Left lung (tissue), 10 donors: Measurements from ENCODE around the gene ELF4. TPM values are rescaled to one million over a fixed set of nuclear protein-coding genes. Genes with fewer than 3 reads are reported as not detected.

ENCODE experiments used
- ATAC-seq: fragments of 200-7000 bp; cut with Tn5 transposase; one replicate; pipeline ENCODE4 v1.9.1; 2020; ENCODE audit warnings: moderate library complexity
- DNase-seq, 4 donors: peaks; one replicate each; pipeline ENCODE4 v3.0.0-alpha.2; 2013 to 2020
- H3K27ac ChIP-seq, 2 donors: fragments of 200-600 bp; sonication (generic) in 1 of 2; one replicate each; pipeline versions ENCODE4 v1.5.0 to v1.8.0; 2020 to 2021
- H3K27me3 ChIP-seq, 2 donors: fragments of 200-600 bp; sonication (generic) in 1 of 2; one replicate each; pipeline versions ENCODE4 v1.5.0 to v1.8.0; 2020 to 2021
- H3K36me3 ChIP-seq, 2 donors: fragments of 200-600 bp; sonication (generic) in 1 of 2; one replicate each; pipeline versions ENCODE4 v1.5.0 to v1.8.0; 2020 to 2021
- H3K4me1 ChIP-seq, 2 donors: fragments of 200-600 bp; one replicate each; pipeline ENCODE4 v1.8.0; 2021
- H3K4me3 ChIP-seq, 2 donors: fragments of 200-600 bp; sonication (generic) in 1 of 2; one replicate each; pipeline versions ENCODE4 v1.5.0 to v1.8.0; 2020 to 2021; ENCODE audit warnings: mild to moderate bottlenecking in 1 of 2
- H3K9me3 ChIP-seq, 2 donors: fragments of 200-600 bp; sonication (generic) in 1 of 2; one replicate each; pipeline versions ENCODE4 v1.5.0 to v1.8.0; 2020 to 2021
- CTCF ChIP-seq, 2 donors: fragments of 200-600 bp; sonication (generic) in 1 of 2; IDR thresholded peaks; one replicate each; pipeline versions ENCODE4 v1.5.0 to v1.8.0; 2021; ENCODE audit warnings: antibody characterized with exemption in 2 of 2
- intact Hi-C, 2 donors: fragments of 100-400 bp; cut with DNase I; formaldehyde crosslinking; loops; one replicate each; pipeline versions ENCODE4 v1.11.2 to v1.14.2; 2022
- polyA plus RNA-seq, 6 donors: library from polyadenylated mRNA; unstranded; fragments of 120-200 nt; gene quantifications; one replicate each; pipeline ENCODE4 v1.2.1, GENCODE V29; 2013; ENCODE audit not compliant: insufficient read length in 6 of 6
- total RNA-seq, 2 donors: library from RNA; stranded (reverse); fragmentation: NEBNext Ultra II Directional; extraction: Animal tissue kit (Norgen Biotek cat#: 25700); gene quantifications; one replicate each; pipeline ENCODE4 v1.2.1, GENCODE V29; 2021
- donor health status: DM: no; HTN: yes; CAD: no.
- donor health status: DM: no; HTN: no; CAD: no.

The ELF4 gene
- total and polyA plus RNA-seq, 8 donors: 10.1 to 23.9 (median 12.8) TPM

GRCh38 chrX:130071611-130072344, 38.5 kb downstream of the ELF4 start:
- peaks cover 0 to 77% of the 10 kb centered on the region in 2 donors for H3K36me3 ChIP-seq

GRCh38 chrX:130066975-130067615, 43.2 kb downstream of the ELF4 start:
- H3K27me3 ChIP-seq: no peaks in the 10 kb centered on the region
- ATAC-seq: no peak
- H3K36me3 ChIP-seq: peaks cover 0 to 77% of the 10 kb centered on the region in 2 donors
- intact Hi-C loops: loop anchor here in 1 of 2 donors (10.0 kb wide), 1 partner anchor 142 kb away; no protein-coding TSS in a partner anchor
- no peaks in the 10 kb centered on the region for H3K4me1 ChIP-seq
- TF ChIP-seq CTCF (IDR thresholded peaks at IDR 0.05): no peak
- DNase-seq: no peak
- no peak overlapping the region for H3K4me3 ChIP-seq
- no peaks in the 10 kb centered on the region for H3K9me3 ChIP-seq
- H3K27ac ChIP-seq: no peak overlapping the region

More at GRCh38 chrX:130071611-130072344, 38.5 kb downstream of the ELF4 start:
- Histone ChIP-seq H3K27me3 (no peaks in the 10 kb centered on the region), H3K4me3 (no peak overlapping the region), H3K9me3 (no peaks in the 10 kb centered on the region), H3K27ac (no peak overlapping the region), H3K4me1 (no peaks in the 10 kb centered on the region)
- no peak for DNase-seq
- ATAC-seq: no peak
- intact Hi-C loops: loop anchor here in 1 of 2 donors (10.0 kb wide), 1 partner anchor 103 kb away; the partner anchor contains the start of gene RAB33A
- TF ChIP-seq CTCF (IDR thresholded peaks at IDR 0.05): no peak

- Histone ChIP-seq H3K4me1 (peaks cover 0 to 4% of the 10 kb centered on the region in 2 donors), H3K27me3 (no peaks in the 10 kb centered on the region), H3K27ac (peak overlapping the region in 1 of 2 donors; percentile 68), H3K36me3 (peaks cover 0 to 21% of the 10 kb centered on the region in 2 donors), H3K9me3 (no peaks in the 10 kb centered on the region), H3K4me3 (peak overlapping the region; percentile 29 to 44)
- ATAC-seq (peak; percentile 97), DNase-seq (peak; percentile 49 to 97 (median 80))
- intact Hi-C loops: loop anchor here in 1 of 2 donors (10.0 kb wide), 1 partner anchor 136 kb away; no protein-coding TSS in a partner anchor
- TF ChIP-seq CTCF (IDR thresholded peaks at IDR 0.05): peak; percentile 82 to 90
Measured at GRCh38 chrX:130060122-130061069, 49.9 kb downstream of the ELF4 start.

- DNase-seq (no peak), ATAC-seq (no peak)
- intact Hi-C loops: no loop called here
Measured at GRCh38 chrX:130058652-130059051, 51.6 kb downstream of the ELF4 start.

More at GRCh38 chrX:130058652-130059051, 51.6 kb downstream of the ELF4 start:
- Histone ChIP-seq H3K4me3 (no peak overlapping the region), H3K9me3 (no peaks in the 10 kb centered on the region), H3K27ac (no peak overlapping the region), H3K27me3 (no peaks in the 10 kb centered on the region), H3K36me3 (peaks cover 0 to 15% of the 10 kb centered on the region in 2 donors), H3K4me1 (peaks cover 0 to 4% of the 10 kb centered on the region in 2 donors)
- TF ChIP-seq CTCF (IDR thresholded peaks at IDR 0.05): no peak
